Lung (tissue), 12 donors: Measurements from ENCODE around the gene RAMP3. TPM values are rescaled to one million over a fixed set of nuclear protein-coding genes. Genes with fewer than 3 reads are reported as not detected.
A peak's percentile ranks its signal among the peaks of the same experiment; 100 is the strongest.

Experiments used
- ATAC-seq: fragments of 200-7000 bp; cut with Tn5 transposase; one replicate; pipeline ENCODE4 v1.9.1; 2020; ENCODE audit warnings: moderate number of reproducible peaks; ENCODE audit not compliant: insufficient read depth, low FRiP score
- DNase-seq, 3 donors: peaks; one replicate each; pipeline ENCODE4 v3.0.0-alpha.2; 2013 to 2017
- H3K27ac ChIP-seq, 2 donors: one replicate each; pipeline ENCODE4 v1.5.1; 2013; ENCODE audit warnings: mild to moderate bottlenecking in 2 of 2, moderate library complexity in 2 of 2, control low read depth in 1 of 2, inconsistent platforms in 1 of 2, low read depth in 1 of 2, low read length in 1 of 2
- H3K27me3 ChIP-seq, 3 donors: one replicate each; pipeline ENCODE4 v1.5.1; 2013; ENCODE audit warnings: low read length in 2 of 3; ENCODE audit not compliant: control insufficient read depth in 3 of 3, insufficient read depth in 3 of 3
- H3K36me3 ChIP-seq, 4 donors: one replicate each; pipeline ENCODE4 v1.5.1; 2013; ENCODE audit warnings: low read length in 4 of 4, mild to moderate bottlenecking in 1 of 4, moderate library complexity in 1 of 4; ENCODE audit not compliant: control insufficient read depth in 4 of 4, insufficient read depth in 4 of 4
- H3K4me1 ChIP-seq, 5 donors: one replicate each; pipeline ENCODE4 v1.5.1; 2013; ENCODE audit warnings: low read length in 5 of 5, mild to moderate bottlenecking in 2 of 5, moderate library complexity in 1 of 5; ENCODE audit not compliant: control insufficient read depth in 5 of 5, insufficient read depth in 5 of 5
- H3K4me3 ChIP-seq: one replicate; pipeline ENCODE4 v1.5.1; 2013; ENCODE audit warnings: mild to moderate bottlenecking, control low read depth, moderate library complexity
- H3K9ac ChIP-seq, 2 donors: one replicate each; pipeline ENCODE4 v1.5.1; 2013; ENCODE audit warnings: low read length in 2 of 2, control low read depth in 1 of 2; ENCODE audit not compliant: insufficient read depth in 1 of 2
- H3K9me3 ChIP-seq, 4 donors: one replicate each; pipeline ENCODE4 v1.5.1; 2013; ENCODE audit warnings: low read length in 3 of 4, mild to moderate bottlenecking in 1 of 4, moderate library complexity in 1 of 4; ENCODE audit not compliant: control insufficient read depth in 4 of 4, insufficient read depth in 3 of 4
- CTCF ChIP-seq: IDR thresholded peaks from 2 replicates; pipeline ENCODE4 v1.5.1; 2012; ENCODE audit warnings: mild to moderate bottlenecking; ENCODE audit errors: control extremely low read depth, extremely low read depth
- WGBS, 2 donors: extraction: QIAGEN DNeasy Blood & Tissue Kit; methylation state at CpG; one replicate each; pipeline ENCODE4 v1.1.7; 2013; 5-methylcytosine and 5-hydroxymethylcytosine counted together
- polyA plus RNA-seq, 2 donors: library from polyadenylated mRNA; stranded (reverse); fragments of 200-250 nt; gene quantifications; one replicate each; pipeline ENCODE4 v1.2.1, GENCODE V29; 2013
- total RNA-seq, 2 donors: library from RNA; depleted of rRNA in 1 of 2; stranded (reverse); fragments of >200 nt in 1 of 2; gene quantifications; one replicate each; pipeline ENCODE4 v1.2.1, GENCODE V29; 2014 to 2021
- donor health status: control.
- donor health status: control.
- donor health status: Bipolar disorder and iron deficiency.
- donor health status: healthy.
- donor health status: DM: yes; HTN: yes; CAD: no.

The RAMP3 gene
- total and polyA plus RNA-seq, 4 donors = 47.3 to 116 (median 63.3) TPM

- no peaks in the 10 kb centered on the region for H3K27me3 ChIP-seq
- H3K4me3 ChIP-seq = no peak overlapping the region
- TF ChIP-seq CTCF = no peak
- 89 to 96% methylated on average over 3 of the region's 3 CpGs for WGBS, 2 donors
- peaks cover 0 to 2% (median 0%) of the 10 kb centered on the region in 4 donors for H3K9me3 ChIP-seq
- no peak overlapping the region for H3K27ac ChIP-seq
- H3K9ac ChIP-seq = no peak overlapping the region
- DNase-seq = no peak
- H3K4me1 ChIP-seq = peaks cover 0 to 7% (median 5%) of the 10 kb centered on the region in 5 donors
- no peak for ATAC-seq
- H3K36me3 ChIP-seq = no peaks in the 10 kb centered on the region
Measured at GRCh38 chr7:45198986-45199385, 41.4 kb downstream of the RAMP3 start.

- no peak overlapping the region for H3K4me3 ChIP-seq
- no peak overlapping the region for H3K9ac ChIP-seq
- ATAC-seq = no peak
- H3K4me1 ChIP-seq = peaks cover under 1 to 11% (median 5%) of the 10 kb centered on the region in 5 donors
- H3K27ac ChIP-seq = no peak overlapping the region
- 90 to 94% methylated on average over 4 of the region's 4 CpGs for WGBS, 2 donors
- H3K27me3 ChIP-seq = no peaks in the 10 kb centered on the region
- H3K36me3 ChIP-seq = no peaks in the 10 kb centered on the region
- H3K9me3 ChIP-seq = peaks cover 0 to 2% (median 0%) of the 10 kb centered on the region in 4 donors
- no peak for TF ChIP-seq CTCF
- no peak for DNase-seq
Measured at GRCh38 chr7:45199506-45199905, 41.9 kb downstream of the RAMP3 start.

- Histone ChIP-seq H3K9me3 (peaks cover 0 to 2% (median 0%) of the 10 kb centered on the region in 4 donors), H3K4me1 (peaks cover 3 to 13% (median 5%) of the 10 kb centered on the region in 5 donors), H3K9ac (no peak overlapping the region), H3K4me3 (no peak overlapping the region), H3K27me3 (peaks cover 0 to 10% (median 0%) of the 10 kb centered on the region in 3 donors), H3K36me3 (no peaks in the 10 kb centered on the region), H3K27ac (no peak overlapping the region)
- 85 to 90% methylated on average over 6 of the region's 6 CpGs for WGBS, 2 donors
- no peak for TF ChIP-seq CTCF
- DNase-seq = no peak
- no peak for ATAC-seq
Measured at GRCh38 chr7:45202625-45203024, 45.0 kb downstream of the RAMP3 start.

GRCh38 chr7:45203036-45203435 lies 45.4 kb downstream of the RAMP3 start:
- no peak for DNase-seq
- 78 to 87% methylated on average over 5 of the region's 5 CpGs for WGBS, 2 donors
- H3K27me3 ChIP-seq = peaks cover 0 to 10% (median 0%) of the 10 kb centered on the region in 3 donors
- no peaks in the 10 kb centered on the region for H3K36me3 ChIP-seq
- H3K4me1 ChIP-seq = peaks cover 3 to 13% (median 5%) of the 10 kb centered on the region in 5 donors
- no peak overlapping the region for H3K9ac ChIP-seq
- no peak for TF ChIP-seq CTCF
- ATAC-seq = no peak
- H3K9me3 ChIP-seq = peaks cover 0 to 2% (median 0%) of the 10 kb centered on the region in 4 donors
- peak overlapping the region in 1 of 2 donors; percentile 20 for H3K27ac ChIP-seq
- H3K4me3 ChIP-seq = no peak overlapping the region
